Measurements from ENCODE around the gene DAAM1.

Gene DAAM1

GRCh38 chr14:59341858-59342477, 153.5 kb downstream of the DAAM1 start:
- DNase-seq (ENCODE audit: low spot score) = no peak

DNA sequence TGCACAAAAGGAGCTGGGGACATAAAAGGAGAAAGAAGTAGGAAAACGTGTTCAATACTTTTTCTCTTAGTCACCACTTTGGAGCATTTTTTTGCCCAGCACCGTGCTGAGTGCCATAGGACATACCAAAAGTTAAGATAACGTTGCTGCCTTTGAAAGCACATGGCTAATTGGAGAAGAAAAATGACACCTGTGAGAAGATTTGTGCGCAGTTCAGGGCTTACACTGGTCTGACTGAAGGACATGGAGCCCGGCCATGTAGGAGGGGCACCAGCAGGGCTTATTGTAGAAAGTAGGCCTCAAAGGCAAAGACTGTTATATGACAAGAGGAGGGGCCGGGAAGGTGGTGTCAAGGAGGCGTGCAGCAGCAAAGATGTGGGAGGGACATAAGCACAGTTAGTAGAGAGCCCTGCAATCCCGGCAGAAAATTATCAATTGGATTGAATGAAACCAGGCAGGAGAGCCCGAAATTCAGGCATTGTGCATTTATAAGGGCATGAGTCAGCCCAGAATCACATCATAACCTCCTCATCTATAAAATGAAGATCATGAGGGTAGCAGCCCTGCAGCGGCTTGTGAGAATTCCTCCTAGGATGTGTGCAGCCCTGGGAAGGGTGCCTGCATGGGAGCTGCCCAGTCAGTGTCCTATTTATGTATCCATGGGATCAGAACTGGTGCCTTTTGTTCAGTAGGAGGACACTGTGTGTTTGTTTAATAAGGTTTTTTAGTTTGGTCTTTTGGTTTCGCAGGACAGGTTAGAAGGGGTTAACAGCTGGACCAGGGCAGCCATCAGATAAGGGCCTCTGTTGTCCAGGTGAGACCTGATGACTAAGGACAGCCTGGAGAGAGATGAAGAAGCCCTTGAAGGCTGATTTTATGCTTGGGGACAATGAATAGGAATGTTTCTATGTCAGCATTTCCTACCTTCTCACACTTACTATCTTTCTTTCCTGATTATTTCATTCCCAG, 154.3 kb downstream of the DAAM1 start:
- DNase-seq (ENCODE audit: low spot score) = no peak

GRCh38 chr14:59343585-59343984, 155.1 kb downstream of the DAAM1 start:
- no peak for DNase-seq (ENCODE audit: low spot score)

DNA sequence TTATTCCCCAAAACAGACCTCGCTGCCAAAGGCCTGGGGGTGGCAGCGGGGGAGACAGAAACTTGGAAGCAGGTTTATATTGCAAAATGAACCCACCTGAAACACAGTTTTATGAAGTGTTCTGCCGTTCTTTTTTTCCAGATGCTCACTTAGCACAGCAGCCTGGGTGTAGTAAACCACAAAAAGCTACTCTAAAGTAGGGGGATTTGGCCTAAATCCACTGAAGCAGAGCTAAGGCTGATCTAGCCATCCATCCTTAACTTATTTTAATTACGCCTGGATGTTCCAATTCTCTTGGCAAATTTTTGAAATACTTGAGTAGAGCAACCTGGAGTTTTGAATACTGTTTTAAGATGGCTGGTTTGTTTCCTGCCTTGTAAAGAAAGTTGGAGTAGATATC, 155.5 kb downstream of the DAAM1 start:
- no peak for DNase-seq (ENCODE audit: low spot score)

DNA sequence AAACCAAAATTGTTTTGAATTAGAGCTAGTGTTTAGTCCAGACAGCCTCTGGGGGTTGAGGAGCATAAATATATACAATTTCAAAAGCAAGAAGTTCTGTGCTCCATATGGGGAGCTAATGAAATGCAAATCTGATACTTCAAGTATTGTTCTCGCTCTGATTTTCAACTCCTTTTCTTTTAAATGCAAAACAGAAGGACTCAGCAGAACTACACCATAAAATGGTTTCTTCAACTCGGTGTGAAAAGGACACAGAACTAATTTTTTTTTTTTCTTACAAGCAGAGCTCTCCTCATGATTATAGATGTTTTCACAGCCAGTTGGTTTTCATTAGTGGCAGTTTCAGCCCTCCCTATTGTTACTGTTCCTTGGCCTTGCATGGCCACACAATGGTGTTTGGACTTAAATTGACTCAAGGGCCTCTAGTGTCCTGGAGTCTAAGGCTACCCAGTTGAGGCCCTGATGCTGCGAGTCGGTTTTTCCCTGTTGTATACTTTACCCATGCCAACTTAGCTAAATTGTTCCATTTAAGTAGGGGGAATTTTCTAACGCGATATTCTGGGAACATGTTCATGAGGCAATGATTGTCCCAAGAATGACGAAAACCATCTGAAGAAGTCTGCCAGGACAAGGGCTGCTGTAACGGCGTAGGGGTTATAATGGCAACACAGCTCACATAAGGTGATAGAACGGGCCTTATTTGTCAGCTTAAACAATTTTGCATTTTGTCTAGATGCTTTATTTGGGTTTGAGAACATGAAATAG, 156.4 kb downstream of the DAAM1 start:
- DNase-seq (ENCODE audit: low spot score) = no peak

GRCh38 chr14:59346329-59346728, 157.9 kb downstream of the DAAM1 start:
- DNase-seq (ENCODE audit: low spot score) = no peak

- DNase-seq (ENCODE audit: low spot score) = no peak
Observed at GRCh38 chr14:59346796-59347510, 158.5 kb downstream of the DAAM1 start.

DNA sequence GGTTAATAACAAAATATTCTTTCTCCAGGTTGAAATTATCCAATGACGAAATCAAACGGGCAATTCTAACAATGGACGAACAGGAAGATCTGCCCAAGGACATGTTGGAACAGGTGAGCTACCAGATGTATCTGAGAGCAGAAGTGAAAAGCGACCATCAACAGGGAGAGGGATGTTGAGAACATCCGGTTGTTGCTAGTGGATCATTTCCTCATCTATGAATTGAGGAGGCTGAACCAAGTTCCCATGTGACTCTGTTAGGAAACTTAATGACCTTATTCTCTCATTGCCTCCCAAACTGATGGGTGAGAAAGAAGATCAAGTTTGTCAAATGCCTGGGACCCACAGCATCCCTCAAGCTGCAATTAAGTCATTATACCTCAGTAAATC, 159.0 kb downstream of the DAAM1 start:
- DNase-seq (ENCODE audit: low spot score) = no peak

- DNase-seq (ENCODE audit: low spot score) = no peak
Observed at GRCh38 chr14:59347915-59348314, 159.4 kb downstream of the DAAM1 start.

DNA sequence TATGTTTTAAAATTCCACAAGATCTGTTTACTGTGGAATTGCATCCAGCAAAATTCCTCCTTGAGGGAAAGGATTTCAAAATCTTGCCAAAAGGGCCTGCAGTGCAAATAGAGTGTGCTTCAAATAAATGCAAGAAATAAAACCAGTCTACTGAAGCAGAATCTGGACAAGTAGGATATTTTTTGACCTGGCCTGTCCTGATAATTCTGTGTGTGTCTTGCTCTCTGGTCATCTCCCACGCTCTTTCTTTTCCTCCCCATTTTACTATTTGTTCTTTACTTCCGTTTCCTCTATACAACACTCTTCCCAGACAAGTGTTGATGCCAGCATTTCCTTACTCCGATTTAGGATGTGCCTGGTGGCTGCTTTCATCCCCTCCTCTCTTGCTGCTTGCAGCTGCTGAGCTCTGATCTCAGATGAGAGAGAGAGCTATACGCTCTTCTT, 160.8 kb downstream of the DAAM1 start:
- DNase-seq (ENCODE audit: low spot score) = no peak

- no peak for DNase-seq (ENCODE audit: low spot score)
Observed at GRCh38 chr14:59352961-59353360, 164.5 kb downstream of the DAAM1 start.

GRCh38 chr14:59354666-59355065, 166.2 kb downstream of the DAAM1 start:
- peak; percentile 45 for DNase-seq (ENCODE audit: low spot score)

DNA sequence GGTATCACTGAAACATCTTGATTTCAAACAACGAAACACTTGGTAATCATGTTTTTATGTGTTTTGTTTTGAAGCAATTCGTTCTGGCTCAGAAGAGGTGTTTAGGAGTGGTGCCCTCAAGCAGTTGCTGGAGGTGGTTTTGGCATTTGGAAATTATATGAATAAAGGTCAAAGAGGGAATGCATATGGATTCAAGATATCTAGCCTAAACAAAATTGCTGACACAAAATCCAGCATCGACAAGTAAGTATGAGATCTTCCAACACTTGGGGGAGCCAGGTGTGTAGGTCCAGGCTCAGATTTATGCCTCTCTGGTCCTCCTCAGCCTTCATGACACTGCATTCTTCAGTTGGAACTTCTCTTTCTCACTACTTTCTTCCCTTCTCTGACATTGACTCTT, 166.6 kb downstream of the DAAM1 start:
- no peak for DNase-seq (ENCODE audit: low spot score)

DNA sequence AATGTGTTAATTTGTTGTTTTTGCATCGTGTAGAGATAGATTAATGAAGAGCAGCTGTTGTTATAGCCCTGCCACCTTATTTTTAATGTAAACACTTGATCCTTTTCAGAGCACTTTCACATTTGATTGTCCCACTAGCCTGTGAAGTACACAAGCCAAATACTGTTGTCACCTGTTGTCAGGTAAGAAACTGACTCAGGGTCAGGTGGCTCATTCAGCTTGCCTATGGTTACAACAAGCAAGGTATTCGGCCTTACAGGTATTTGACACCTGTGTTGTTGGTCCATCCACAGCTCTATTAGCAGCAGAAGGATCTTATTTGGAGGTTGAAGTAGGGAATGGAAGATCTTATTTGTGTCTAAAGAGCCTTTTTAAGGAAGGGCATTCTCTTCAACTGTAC, 167.8 kb downstream of the DAAM1 start:
- DNase-seq (ENCODE audit: low spot score) = no peak

GRCh38 chr14:59356767-59357166, 168.3 kb downstream of the DAAM1 start:
- DNase-seq (ENCODE audit: low spot score) = no peak

GRCh38 chr14:59358102-59358501, 169.6 kb downstream of the DAAM1 start:
- DNase-seq (ENCODE audit: low spot score) = peak; percentile 87

GRCh38 chr14:59358784-59359183, 170.3 kb downstream of the DAAM1 start:
- no peak for DNase-seq (ENCODE audit: low spot score)

DNA sequence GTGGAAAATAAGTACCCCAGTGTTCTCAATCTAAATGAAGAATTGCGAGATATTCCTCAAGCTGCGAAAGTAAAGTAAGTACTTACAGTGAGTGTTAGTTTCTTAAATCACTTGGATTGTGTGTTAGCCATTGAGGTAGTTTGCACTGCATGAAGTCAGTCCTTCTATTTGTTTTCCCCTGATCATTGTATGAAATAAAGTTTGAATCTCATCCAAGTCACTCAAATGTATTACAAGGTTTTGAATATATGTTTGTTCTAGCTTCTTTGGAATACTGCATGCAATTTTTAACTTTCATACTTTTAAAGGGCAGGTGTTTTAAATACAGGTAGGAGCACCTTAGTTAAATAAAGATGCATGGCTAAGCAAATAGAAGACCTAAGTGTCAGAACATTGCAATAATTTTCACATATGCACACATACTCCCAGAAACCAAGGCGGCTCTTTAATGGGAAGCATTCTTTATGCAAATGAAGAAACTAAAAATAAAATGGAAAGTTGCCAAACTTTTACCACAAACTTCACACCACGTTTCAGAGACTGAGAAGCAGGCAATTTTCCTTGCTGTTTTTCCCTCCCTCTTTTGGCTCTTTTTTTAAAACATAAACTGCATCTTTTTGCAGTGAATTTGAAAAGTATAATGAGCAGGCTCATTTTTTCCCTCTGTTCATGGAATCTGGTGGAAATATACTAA, 171.1 kb downstream of the DAAM1 start:
- DNase-seq (ENCODE audit: low spot score) = no peak

- DNase-seq (ENCODE audit: low spot score) = no peak
Observed at GRCh38 chr14:59360233-59360632, 171.8 kb downstream of the DAAM1 start.

GRCh38 chr14:59360923-59361794, 172.7 kb downstream of the DAAM1 start:
- DNase-seq (ENCODE audit: low spot score) = no peak

All from AG20443 (cell line).